Measurements from ENCODE around the gene ZNF445. TPM values are rescaled to one million over a fixed set of nuclear protein-coding genes. Genes with fewer than 3 reads are reported as not detected.

Gene ZNF445
- total and polyA plus RNA-seq, 2 of the 8 experiments (the other 6 are each of a cell fraction or from before 2014, with no cell fraction given), result 3.3 to 26.3 TPM

DNA sequence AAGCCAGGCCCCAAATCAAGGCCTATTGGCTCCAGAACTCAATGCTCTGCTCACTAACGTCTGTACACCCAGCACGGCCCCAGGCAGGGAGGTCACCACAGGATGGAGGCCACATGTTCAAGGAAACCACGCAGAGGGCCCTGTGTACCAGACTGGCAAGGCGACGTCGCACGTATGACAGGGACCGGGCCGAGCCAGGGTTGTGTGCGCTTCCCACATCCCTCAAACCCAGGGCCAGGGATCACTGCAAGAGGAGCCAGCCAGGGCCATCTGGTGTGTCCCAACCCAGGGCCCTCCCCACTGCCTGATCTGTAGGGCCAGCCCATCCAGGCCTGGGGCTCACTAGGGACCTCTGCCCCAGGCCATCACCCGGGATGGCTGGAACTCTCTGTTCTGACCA, 62.0 kb downstream of the ZNF445 start:
- CTCF ChIA-PET (ENCODE audit: partially characterized antibody), result interaction anchor here (0.6 kb wide), 1 partner anchor 70 kb away, joined by 3 read pairs; no protein-coding TSS in a partner anchor
- DNase-seq (ENCODE audit: low read depth in 1 of 2, low spot score in 2 of 2) (no peak), FAIRE-seq (no peak)
- no peak overlapping the region for H4K5ac ChIP-seq (ENCODE audit: insufficient read length, low read depth, low read length)
- no peak overlapping the region for H3K9ac ChIP-seq (replicated peaks in 1 of 4; ENCODE audit: extremely low read depth in 1 of 4, low read depth in 3 of 4, low read length in 3 of 4)
- H2BK5ac ChIP-seq (ENCODE audit: low read depth, low read length), result no peak overlapping the region; the same call in 1 of the 2 replicates
- H4K8ac ChIP-seq (ENCODE audit: extremely low read depth, insufficient read depth, low read length), result no peak overlapping the region
- WGBS, 2 experiments (ENCODE audit: extremely low coverage in 1 of 2, insufficient coverage in 1 of 2, insufficient read length in 1 of 2, insufficient replicate concordance in 2 of 2, low coverage in 1 of 2, low lambda C conversion rate in 2 of 2, missing lambda C conversion rate in 1 of 2), result 97% methylated on average over 11 of the region's 11 CpGs; no CpG with 5 or more reads in 1 of the 2 experiments
- no peaks in the 10 kb centered on the region for H3K9me3 ChIP-seq (ENCODE audit: insufficient read depth in 2 of 2, low read depth in 1 of 2, low read length in 1 of 2)
- no peaks in the 10 kb centered on the region for H3K23me2 ChIP-seq (ENCODE audit: low read depth, low read length)
- POLR2A ChIA-PET (ENCODE audit: partially characterized antibody), result interaction anchor here (1.6 kb wide), 1 partner anchor 77 kb away, joined by 4 read pairs; the partner anchor contains the start of gene TCAIM
- no peak overlapping the region for H3K4me3 ChIP-seq (ENCODE audit: extremely low read depth in 1 of 4, insufficient read depth in 2 of 4, low read depth in 3 of 4, low read length in 4 of 4)
- no peak overlapping the region for H3K56ac ChIP-seq (replicated peaks; ENCODE audit: insufficient read length, low read depth, low read length)
- H2AFZ ChIP-seq (ENCODE audit: low read length), result no peak overlapping the region
- no peak overlapping the region for H3K14ac ChIP-seq (ENCODE audit: insufficient read length)
- H2BK120ac ChIP-seq (replicated peaks; ENCODE audit: low read depth, low read length), result no peak overlapping the region
- H3K18ac ChIP-seq (ENCODE audit: extremely low read depth, low read length), result no peak overlapping the region
- no peaks in the 10 kb centered on the region for H4K20me1 ChIP-seq (replicated peaks in 1 of 2; ENCODE audit: control insufficient read depth in 1 of 2, insufficient read depth in 2 of 2, low read length in 2 of 2)
- H3K79me1 ChIP-seq (ENCODE audit: low read depth, low read length), result no peaks in the 10 kb centered on the region
- no peaks in the 10 kb centered on the region for H3K27me3 ChIP-seq (replicated peaks in 1 of 4; ENCODE audit: control insufficient read depth in 3 of 4, extremely low read depth in 1 of 4, insufficient read depth in 3 of 4, low read length in 3 of 4)
- peaks cover 0 to 3% (median 2%) of the 10 kb centered on the region in 4 experiments; a peak in 3 of 7 replicates for H3K4me1 ChIP-seq (replicated peaks in 1 of 4; ENCODE audit: control insufficient read depth in 3 of 4, insufficient read depth in 4 of 4, low read length in 3 of 4)
- H3K4me2 ChIP-seq (ENCODE audit: insufficient read depth in 1 of 2, low read depth in 2 of 2, low read length in 2 of 2), result no peak overlapping the region
- no peak overlapping the region for H3K23ac ChIP-seq (ENCODE audit: insufficient read length)
- H3K36me3 ChIP-seq (ENCODE audit: control insufficient read depth in 2 of 4, insufficient read depth in 4 of 4, low read length in 3 of 4), result no peaks in the 10 kb centered on the region
- no peak overlapping the region for H2BK15ac ChIP-seq (ENCODE audit: low read length)
- H4K91ac ChIP-seq (replicated peaks; ENCODE audit: insufficient read length, low read length), result no peak overlapping the region
- no peak overlapping the region for H2AK5ac ChIP-seq (ENCODE audit: low read depth, low read length)
- no peak overlapping the region for H3K27ac ChIP-seq (ENCODE audit: low read depth, low read length)
- H3K4ac ChIP-seq (replicated peaks; ENCODE audit: insufficient read length, low read depth, low read length), result no peak overlapping the region
- no peak overlapping the region for H2BK12ac ChIP-seq (ENCODE audit: low read depth, low read length)
- TF ChIP-seq, protein P1, sequence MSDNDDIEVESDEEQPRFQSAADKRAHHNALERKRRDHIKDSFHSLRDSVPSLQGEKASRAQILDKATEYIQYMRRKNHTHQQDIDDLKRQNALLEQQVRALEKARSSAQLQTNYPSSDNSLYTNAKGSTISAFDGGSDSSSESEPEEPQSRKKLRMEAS (IDR thresholded peaks at IDR 0.05), result no peak
- TF ChIP-seq RBBP5 (IDR thresholded peaks at IDR 0.05; ENCODE audit: borderline replicate concordance, low read depth, low read length) (no peak), SRF (IDR thresholded peaks at IDR 0.05; ENCODE audit: low read depth, low read length) (no peak), ASH2L (IDR thresholded peaks at IDR 0.05; ENCODE audit: low read length) (no peak), SP2 (IDR thresholded peaks at IDR 0.05; ENCODE audit: low read length) (no peak), EZH2 (IDR thresholded peaks at IDR 0.05; ENCODE audit: low read depth, low read length, severe bottlenecking) (no peak), CHD1 (IDR thresholded peaks at IDR 0.05; ENCODE audit: low read depth, low read length) (no peak), TBP (IDR thresholded peaks at IDR 0.05; ENCODE audit: low read depth, low read length) (no peak), JUND (IDR thresholded peaks at IDR 0.05; ENCODE audit: low read length) (no peak), POLR2AphosphoS5 (IDR thresholded peaks at IDR 0.05; ENCODE audit: low read depth, low read length) (no peak)
- TF ChIP-seq, protein P2, sequence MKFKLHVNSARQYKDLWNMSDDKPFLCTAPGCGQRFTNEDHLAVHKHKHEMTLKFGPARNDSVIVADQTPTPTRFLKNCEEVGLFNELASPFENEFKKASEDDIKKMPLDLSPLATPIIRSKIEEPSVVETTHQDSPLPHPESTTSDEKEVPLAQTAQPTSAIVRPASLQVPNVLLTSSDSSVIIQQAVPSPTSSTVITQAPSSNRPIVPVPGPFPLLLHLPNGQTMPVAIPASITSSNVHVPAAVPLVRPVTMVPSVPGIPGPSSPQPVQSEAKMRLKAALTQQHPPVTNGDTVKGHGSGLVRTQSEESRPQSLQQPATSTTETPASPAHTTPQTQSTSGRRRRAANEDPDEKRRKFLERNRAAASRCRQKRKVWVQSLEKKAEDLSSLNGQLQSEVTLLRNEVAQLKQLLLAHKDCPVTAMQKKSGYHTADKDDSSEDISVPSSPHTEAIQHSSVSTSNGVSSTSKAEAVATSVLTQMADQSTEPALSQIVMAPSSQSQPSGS (IDR thresholded peaks at IDR 0.05; ENCODE audit: low read length), result no peak
- no peaks in the 10 kb centered on the region for H3K79me2 ChIP-seq (ENCODE audit: control insufficient read depth in 1 of 2, insufficient read depth in 2 of 2, low read length in 2 of 2)
- no peak overlapping the region for H2BK20ac ChIP-seq (ENCODE audit: low read length)
